Muscle layer of duodenum (tissue), 2 donors: ENCODE data around the gene FZD7.

Experiments used
- H3K27ac ChIP-seq: one replicate; pipeline ENCODE4 v1.7.0; 2013; ENCODE audit warnings: mild to moderate bottlenecking, low read length
- H3K27me3 ChIP-seq: one replicate; pipeline ENCODE4 v1.7.0; 2013; ENCODE audit warnings: low read depth, mild to moderate bottlenecking, control low read depth, low read length
- H3K36me3 ChIP-seq, 2 donors: one replicate each; pipeline ENCODE4 v1.7.0; 2013; ENCODE audit warnings: low read length in 2 of 2, control low read depth in 1 of 2, mild to moderate bottlenecking in 1 of 2; ENCODE audit not compliant: insufficient read depth in 2 of 2, control insufficient read depth in 1 of 2
- H3K4me1 ChIP-seq, 2 donors: one replicate each; pipeline ENCODE4 v1.7.0; 2013; ENCODE audit warnings: low read length in 2 of 2, mild to moderate bottlenecking in 2 of 2, control low read depth in 1 of 2, moderate library complexity in 1 of 2; ENCODE audit not compliant: insufficient read depth in 2 of 2, control insufficient read depth in 1 of 2
- H3K4me3 ChIP-seq, 2 donors: one replicate each; pipeline ENCODE4 v1.7.0; 2013; ENCODE audit warnings: low read length in 2 of 2, low read depth in 1 of 2, mild to moderate bottlenecking in 1 of 2
- H3K9me3 ChIP-seq, 2 donors: one replicate each; pipeline ENCODE4 v1.7.0; 2013; ENCODE audit warnings: low read length in 2 of 2, control low read depth in 1 of 2, mild to moderate bottlenecking in 1 of 2; ENCODE audit not compliant: control insufficient read depth in 1 of 2
- donor health status: healthy.

The FZD7 gene

GRCh38 chr2:201996679-201997314, 36.9 kb upstream of the FZD7 start:
- no peaks in the 10 kb centered on the region for H3K36me3 ChIP-seq
- H3K9me3 ChIP-seq = no peaks in the 10 kb centered on the region
- H3K27me3 ChIP-seq = no peaks in the 10 kb centered on the region
- H3K4me3 ChIP-seq = no peak overlapping the region
- no peak overlapping the region for H3K27ac ChIP-seq
- peaks cover 0 to 4% of the 10 kb centered on the region in 2 donors for H3K4me1 ChIP-seq

GRCh38 chr2:201999279-201999678, 34.4 kb upstream of the FZD7 start:
- Histone ChIP-seq H3K4me1 (peaks cover 0 to 4% of the 10 kb centered on the region in 2 donors), H3K9me3 (no peaks in the 10 kb centered on the region), H3K4me3 (no peak overlapping the region), H3K36me3 (no peaks in the 10 kb centered on the region), H3K27ac (no peak overlapping the region), H3K27me3 (no peaks in the 10 kb centered on the region)

GRCh38 chr2:202001826-202002225, 31.8 kb upstream of the FZD7 start:
- H3K36me3 ChIP-seq = no peaks in the 10 kb centered on the region
- H3K27ac ChIP-seq = no peak overlapping the region
- H3K4me1 ChIP-seq = peaks cover 0 to 3% of the 10 kb centered on the region in 2 donors
- H3K9me3 ChIP-seq = no peaks in the 10 kb centered on the region
- H3K4me3 ChIP-seq = no peak overlapping the region
- H3K27me3 ChIP-seq = no peaks in the 10 kb centered on the region

GRCh38 chr2:202002381-202002780, 31.3 kb upstream of the FZD7 start:
- Histone ChIP-seq H3K4me1 (no peaks in the 10 kb centered on the region), H3K4me3 (no peak overlapping the region), H3K27ac (no peak overlapping the region), H3K36me3 (no peaks in the 10 kb centered on the region), H3K9me3 (no peaks in the 10 kb centered on the region), H3K27me3 (no peaks in the 10 kb centered on the region)

- H3K4me3 ChIP-seq = no peak overlapping the region
- no peaks in the 10 kb centered on the region for H3K9me3 ChIP-seq
- H3K36me3 ChIP-seq = no peaks in the 10 kb centered on the region
- no peak overlapping the region for H3K27ac ChIP-seq
- H3K27me3 ChIP-seq = no peaks in the 10 kb centered on the region
- H3K4me1 ChIP-seq = peaks cover 6 to 8% of the 10 kb centered on the region in 2 donors
These were observed 28.3 kb upstream of the FZD7 start for GRCh38 chr2:202005272-202005887.

GRCh38 chr2:202006301-202006700, 27.4 kb upstream of the FZD7 start:
- Histone ChIP-seq H3K4me1 (peaks cover 6 to 8% of the 10 kb centered on the region in 2 donors), H3K27me3 (no peaks in the 10 kb centered on the region), H3K9me3 (no peaks in the 10 kb centered on the region), H3K27ac (no peak overlapping the region), H3K36me3 (no peaks in the 10 kb centered on the region), H3K4me3 (no peak overlapping the region)

- Histone ChIP-seq H3K9me3 (no peaks in the 10 kb centered on the region), H3K4me1 (peaks cover 6 to 8% of the 10 kb centered on the region in 2 donors), H3K36me3 (no peaks in the 10 kb centered on the region), H3K27ac (no peak overlapping the region), H3K4me3 (no peak overlapping the region), H3K27me3 (no peaks in the 10 kb centered on the region)
These were observed 26.4 kb upstream of the FZD7 start for GRCh38 chr2:202007015-202007982.

GRCh38 chr2:202007983-202008354, 25.7 kb upstream of the FZD7 start:
- H3K27me3 ChIP-seq = no peaks in the 10 kb centered on the region
- no peaks in the 10 kb centered on the region for H3K36me3 ChIP-seq
- H3K4me1 ChIP-seq = peaks cover 6 to 8% of the 10 kb centered on the region in 2 donors
- no peak overlapping the region for H3K4me3 ChIP-seq
- H3K27ac ChIP-seq = no peak overlapping the region
- no peaks in the 10 kb centered on the region for H3K9me3 ChIP-seq

- H3K4me1 ChIP-seq = peaks cover 6 to 8% of the 10 kb centered on the region in 2 donors
- H3K4me3 ChIP-seq = no peak overlapping the region
- peak overlapping the region; percentile 19 for H3K27ac ChIP-seq
- H3K36me3 ChIP-seq = no peaks in the 10 kb centered on the region
- no peaks in the 10 kb centered on the region for H3K27me3 ChIP-seq
- H3K9me3 ChIP-seq = no peaks in the 10 kb centered on the region
These were observed 24.6 kb upstream of the FZD7 start for GRCh38 chr2:202009019-202009481.

- Histone ChIP-seq H3K9me3 (no peaks in the 10 kb centered on the region), H3K27me3 (no peaks in the 10 kb centered on the region), H3K36me3 (no peaks in the 10 kb centered on the region), H3K4me3 (no peak overlapping the region), H3K27ac (no peak overlapping the region), H3K4me1 (peaks cover 6 to 8% of the 10 kb centered on the region in 2 donors)
These were observed 24.1 kb upstream of the FZD7 start for GRCh38 chr2:202009581-202009980.

GRCh38 chr2:202014318-202014717, 19.3 kb upstream of the FZD7 start:
- Histone ChIP-seq H3K27me3 (no peaks in the 10 kb centered on the region), H3K4me1 (peaks cover 0 to 10% of the 10 kb centered on the region in 2 donors), H3K27ac (no peak overlapping the region), H3K9me3 (no peaks in the 10 kb centered on the region), H3K36me3 (no peaks in the 10 kb centered on the region), H3K4me3 (no peak overlapping the region)
